DOHH2 (cell line): ENCODE data around the gene HIVEP1.

Experiments used
- H3F3A ChIP-seq: fragments of 200-600 bp; sonication (generic), shearing (Covaris generic); 2 replicates; pipeline ENCODE4 v1.6.0; 2016; ENCODE audit warnings: antibody characterized with exemption, mild to moderate bottlenecking; ENCODE audit not compliant: control insufficient read depth, insufficient read depth
- H3K27ac ChIP-seq: fragments of 200-600 bp; sonication (generic); 2 replicates; pipeline ENCODE4 v1.5.1; 2014; ENCODE audit warnings: low read depth, mild to moderate bottlenecking, low read length, moderate library complexity
- H3K27me3 ChIP-seq: fragments of 200-600 bp; sonication (generic); 2 replicates; pipeline ENCODE4 v1.6.1; 2014; ENCODE audit warnings: mild to moderate bottlenecking, low read length, mixed read lengths; ENCODE audit not compliant: control insufficient read depth
- H3K36me3 ChIP-seq: fragments of 200-600 bp; sonication (generic); 2 replicates; pipeline ENCODE4 v1.6.1; 2014; ENCODE audit warnings: mild to moderate bottlenecking, low read length, moderate library complexity, mixed read lengths; ENCODE audit not compliant: control insufficient read depth
- H3K4me1 ChIP-seq: fragments of 200-600 bp; sonication (generic); 2 replicates; pipeline ENCODE4 v1.6.1; 2014; ENCODE audit warnings: mild to moderate bottlenecking, low read length, mixed read lengths; ENCODE audit not compliant: control insufficient read depth
- H3K4me2 ChIP-seq: fragments of 200-600 bp; sonication (generic); 2 replicates; pipeline ENCODE4 v1.6.0; 2014; ENCODE audit warnings: mild to moderate bottlenecking, low read length, moderate library complexity
- H3K4me3 ChIP-seq: fragments of 200-600 bp; sonication (generic); 2 replicates; pipeline ENCODE4 v1.5.1; 2014; ENCODE audit warnings: mild to moderate bottlenecking, low read length, mixed read lengths
- H3K79me2 ChIP-seq: fragments of 200-600 bp; sonication (generic); 2 replicates; pipeline ENCODE4 v1.6.1; 2014; ENCODE audit warnings: mild to moderate bottlenecking, low read length, mixed read lengths; ENCODE audit not compliant: control insufficient read depth
- H3K9me2 ChIP-seq: fragments of 200-600 bp; sonication (generic); replicated peaks from 2 replicates; pipeline ENCODE4 v1.6.1; 2014; ENCODE audit warnings: mild to moderate bottlenecking, low read length, mixed read lengths; ENCODE audit not compliant: control insufficient read depth
- H3K9me3 ChIP-seq: fragments of 200-600 bp; sonication (generic); 2 replicates; pipeline ENCODE4 v1.6.1; 2014; ENCODE audit warnings: antibody characterized with exemption, low read length, mixed read lengths; ENCODE audit not compliant: control insufficient read depth, insufficient read depth
- H4K20me1 ChIP-seq: fragments of 200-600 bp; sonication (generic); 2 replicates; pipeline ENCODE4 v1.6.0; 2014; ENCODE audit warnings: low read depth, mild to moderate bottlenecking, antibody characterized with exemption, low read length, moderate library complexity; ENCODE audit not compliant: control insufficient read depth, insufficient read depth
- CTCF ChIP-seq: fragments of 200-600 bp; sonication (generic); IDR thresholded peaks from one replicate; pipeline ENCODE4 v1.5.1; 2014; ENCODE audit warnings: antibody characterized with exemption, mild to moderate bottlenecking, low read depth, low read length; ENCODE audit not compliant: poor library complexity, severe bottlenecking
- EZH2phosphoT487 ChIP-seq: fragments of 200-600 bp; sonication (generic); IDR thresholded peaks from 2 replicates; pipeline ENCODE4 v1.6.1; 2017; ENCODE audit warnings: borderline replicate concordance, mild to moderate bottlenecking, antibody characterized with exemption, low read length, moderate library complexity, mixed read lengths

Gene HIVEP1

DNA sequence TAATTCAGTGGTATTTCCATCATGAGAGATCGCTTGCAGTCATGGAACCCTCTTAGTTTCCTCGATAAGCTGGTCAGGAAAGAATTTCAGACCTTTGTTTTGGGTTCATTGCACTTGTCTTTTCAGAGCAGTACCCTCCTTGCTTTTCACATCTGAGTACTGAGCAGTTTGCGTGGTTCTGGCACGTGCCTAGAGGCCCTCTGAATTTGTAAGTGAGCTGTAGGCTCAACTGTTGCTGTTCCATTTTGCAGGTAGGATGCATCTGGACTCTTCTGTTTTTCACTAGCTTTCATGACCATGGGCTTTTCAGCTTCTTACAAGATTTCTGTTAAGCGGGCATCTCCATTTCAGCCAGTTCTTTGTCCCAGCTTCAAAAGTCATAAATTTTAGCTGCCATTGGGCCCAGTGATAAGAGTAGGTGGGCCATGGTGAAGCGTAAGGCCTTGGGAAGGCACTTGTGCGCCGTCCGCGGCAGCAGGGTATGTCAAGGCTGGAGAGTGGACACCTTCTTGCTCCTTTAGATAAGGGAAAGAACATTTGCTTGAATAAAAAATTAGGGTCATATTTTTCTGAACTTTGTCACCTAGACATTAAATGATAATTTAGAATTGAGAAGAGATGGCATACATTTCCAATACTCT, 35.8 kb downstream of the HIVEP1 start:
- Histone ChIP-seq H3K4me3 (peak overlapping the region; percentile 0; the same call in 1 of the 2 replicates), H3K79me2 (peaks cover 50% of the 10 kb centered on the region), H3K36me3 (no peaks in the 10 kb centered on the region), H3K9me3 (no peaks in the 10 kb centered on the region), H3K4me2 (peak overlapping the region; percentile 11; the same call in 1 of the 2 replicates), H3F3A (peaks cover 8% of the 10 kb centered on the region; the same call in 1 of the 2 replicates), H4K20me1 (no peaks in the 10 kb centered on the region), H3K27ac (no peak overlapping the region), H3K4me1 (peaks cover 70% of the 10 kb centered on the region), H3K27me3 (no peaks in the 10 kb centered on the region), H3K9me2 (no peaks in the 10 kb centered on the region)
- TF ChIP-seq CTCF (no peak), EZH2phosphoT487 (no peak)

DNA sequence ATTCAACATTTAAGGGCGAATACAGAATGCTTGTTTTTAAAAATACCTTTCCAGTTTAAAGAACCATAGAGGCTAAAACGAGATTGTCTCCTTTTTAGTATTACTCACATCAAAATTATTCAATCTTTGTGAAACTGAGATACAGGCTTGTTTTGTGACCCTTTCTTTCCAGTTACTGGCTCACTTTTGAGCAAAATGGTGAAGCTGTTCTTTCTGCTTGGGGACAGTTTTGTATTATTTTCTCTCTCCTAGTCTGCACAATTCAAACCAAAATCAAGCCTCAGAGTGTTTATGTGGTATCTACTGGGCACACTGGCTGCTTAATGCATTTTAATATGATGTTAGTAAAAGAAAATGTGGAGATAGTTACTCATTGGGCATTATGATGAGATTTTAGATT, 36.5 kb downstream of the HIVEP1 start:
- no peak overlapping the region for H3K4me3 ChIP-seq

DNA sequence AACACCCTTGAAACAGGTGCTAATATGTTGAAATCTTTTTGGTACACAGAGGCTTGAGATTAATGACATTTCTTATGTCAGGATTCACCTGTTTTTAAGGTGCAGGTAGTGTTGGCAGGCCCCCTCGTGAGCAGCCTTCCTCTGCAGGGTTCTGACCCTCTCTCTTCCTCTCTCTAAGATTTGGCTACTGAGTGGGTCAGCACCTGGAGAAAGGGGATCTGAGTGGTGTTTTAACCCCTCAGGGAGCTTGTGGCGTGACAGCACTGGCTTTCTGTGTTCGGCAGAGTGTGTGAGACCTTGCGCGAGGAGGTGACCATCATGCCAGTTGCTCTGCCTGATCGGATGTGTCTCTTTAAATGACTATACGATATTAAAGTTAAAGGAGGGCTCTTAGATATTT, 37.1 kb downstream of the HIVEP1 start:
- Histone ChIP-seq H4K20me1 (no peaks in the 10 kb centered on the region), H3K4me2 (peak overlapping the region; percentile 60), H3K27ac (peak overlapping the region; percentile 26), H3F3A (peaks cover 8% of the 10 kb centered on the region; the same call in 1 of the 2 replicates), H3K4me1 (peaks cover 77% of the 10 kb centered on the region), H3K4me3 (peak overlapping the region; percentile 6), H3K79me2 (peaks cover 58% of the 10 kb centered on the region), H3K27me3 (no peaks in the 10 kb centered on the region), H3K9me2 (no peaks in the 10 kb centered on the region), H3K9me3 (no peaks in the 10 kb centered on the region), H3K36me3 (no peaks in the 10 kb centered on the region)
- no peak for TF ChIP-seq EZH2phosphoT487
- TF ChIP-seq CTCF = no peak

More for the DNA sequence above, 36.5 kb downstream of the HIVEP1 start:
- H3K4me2 ChIP-seq = peak overlapping the region; percentile 60
- no peaks in the 10 kb centered on the region for H3K36me3 ChIP-seq
- TF ChIP-seq EZH2phosphoT487 = no peak
- TF ChIP-seq CTCF = no peak
- peak overlapping the region; percentile 26 for H3K27ac ChIP-seq
- no peaks in the 10 kb centered on the region for H3K9me2 ChIP-seq
- peaks cover 77% of the 10 kb centered on the region for H3K4me1 ChIP-seq
- peaks cover 54% of the 10 kb centered on the region for H3K79me2 ChIP-seq
- no peaks in the 10 kb centered on the region for H4K20me1 ChIP-seq
- H3F3A ChIP-seq = peaks cover 8% of the 10 kb centered on the region; the same call in 1 of the 2 replicates
- H3K27me3 ChIP-seq = no peaks in the 10 kb centered on the region
- no peaks in the 10 kb centered on the region for H3K9me3 ChIP-seq
